Gastrocnemius medialis (tissue), 4 donors: ENCODE results near the gene HECTD4. TPM values are rescaled to one million over a fixed set of nuclear protein-coding genes. Genes with fewer than 3 reads are reported as not detected.

Experiments used
- ATAC-seq, 2 donors: fragments of 150-250 bp; one replicate each; pipeline ENCODE4 v1.9.1; 2016
- DNase-seq, 2 donors: peaks; one replicate each; pipeline ENCODE4 v3.0.0-alpha.2; 2019
- H3K27ac ChIP-seq, 4 donors: fragments of 200-600 bp; sonication (generic); 1 replicate in 1 of 4; 2 replicates in 3 of 4; pipeline ENCODE4 v1.5.1; 2016 to 2018; ENCODE audit warnings: mild to moderate bottlenecking in 2 of 4, moderate library complexity in 1 of 4
- H3K27me3 ChIP-seq, 3 donors: fragments of 200-600 bp; sonication (generic) in 2 of 3; 1 replicate in 1 of 3; 2 replicates in 2 of 3; pipeline versions ENCODE4 v1.5.1 to v1.6.0; 2016 to 2019; ENCODE audit warnings: mild to moderate bottlenecking in 1 of 3, moderate library complexity in 1 of 3
- H3K36me3 ChIP-seq, 2 donors: fragments of 200-600 bp; sonication (generic) in 1 of 2; one replicate each; pipeline ENCODE4 v1.5.1; 2017 to 2018
- H3K4me1 ChIP-seq, 2 donors: fragments of 200-600 bp; sonication (generic) in 1 of 2; one replicate each; pipeline ENCODE4 v1.5.1; 2016 to 2017; ENCODE audit warnings: mild to moderate bottlenecking in 2 of 2
- H3K4me3 ChIP-seq, 4 donors: fragments of 200-600 bp; sonication (generic) in 3 of 4; 1 replicate in 1 of 4; 2 replicates in 3 of 4; pipeline ENCODE4 v1.5.1; 2016 to 2019; ENCODE audit warnings: mild to moderate bottlenecking in 2 of 4
- H3K9me3 ChIP-seq, 3 donors: fragments of 200-600 bp; sonication (generic) in 2 of 3; 1 replicate in 1 of 3; 2 replicates in 2 of 3; pipeline ENCODE4 v1.5.1; 2016 to 2019
- POLR2A ChIP-seq, 2 donors: fragments of 450-650 bp; IDR thresholded peaks; one replicate each; pipeline ENCODE4 v1.6.1; 2017; ENCODE audit warnings: antibody characterized with exemption in 2 of 2, mild to moderate bottlenecking in 2 of 2, moderate library complexity in 2 of 2
- in situ Hi-C, 4 donors: fragments of 200-750 bp; cut with MboI; loops; one replicate each; pipeline versions ENCODE4 v1.15.0 to v1.8.0; 2017; ENCODE audit warnings: low sequenced_read_pairs in 4 of 4
- intact Hi-C: fragments of 100-400 bp; cut with DNase I; formaldehyde crosslinking; loops from one replicate; pipeline ENCODE4 v1.15.1; 2023; ENCODE audit warnings: low total_unique reads
- total RNA-seq, 4 donors: library from RNA; depleted of rRNA; stranded (reverse); fragments of >200 nt; gene quantifications; one replicate each; pipeline versions ENCODE4 v1.1.0 to v1.2.3, GENCODE V29; 2016
- TF ChIP-seq, protein P1 (sequence below), 5 experiments: fragments of 450-650 bp in 3 of 5; fragments of 200-600 bp in 2 of 5; sonication (generic) in 2 of 5; IDR thresholded peaks in 4 of 5; conservative IDR thresholded peaks in 1 of 5; 1 replicate in 4 of 5; 2 replicates in 1 of 5; pipeline ENCODE4 v1.5.1; 2016 to 2019; ENCODE audit warnings: antibody characterized with exemption in 5 of 5, mild to moderate bottlenecking in 3 of 5, moderate library complexity in 3 of 5

Gene HECTD4
- total RNA-seq, 4 donors from 2014 or later: 12.9 to 23.3 (median 16.8) TPM

DNA sequence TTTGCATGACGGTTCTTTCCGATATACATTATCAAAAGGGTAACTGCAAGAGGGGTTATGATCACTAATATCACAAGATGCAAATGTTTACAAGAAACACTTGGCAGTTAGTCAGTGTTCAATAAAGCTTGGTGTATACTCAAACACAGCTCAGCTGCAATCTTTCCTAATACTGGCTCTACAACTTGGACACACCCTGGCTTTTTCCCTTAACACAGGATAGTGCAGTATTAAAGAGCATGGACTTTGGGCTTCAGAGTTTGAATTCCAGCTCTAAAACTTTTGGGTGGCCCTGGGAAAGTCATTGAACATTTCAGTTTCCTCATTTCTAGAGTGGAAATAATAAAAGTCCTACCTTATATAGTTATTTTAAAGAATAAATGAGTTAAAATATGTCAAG, 107.0 kb downstream of the HECTD4 start:
- Histone ChIP-seq H3K36me3 (peaks cover 0 to 18% of the 10 kb centered on the region in 2 donors), H3K4me1 (no peaks in the 10 kb centered on the region), H3K27me3 (no peaks in the 10 kb centered on the region), H3K27ac (no peak overlapping the region), H3K4me3 (no peak overlapping the region), H3K9me3 (no peaks in the 10 kb centered on the region)
- DNase-seq: no peak
- TF ChIP-seq, protein P1, sequence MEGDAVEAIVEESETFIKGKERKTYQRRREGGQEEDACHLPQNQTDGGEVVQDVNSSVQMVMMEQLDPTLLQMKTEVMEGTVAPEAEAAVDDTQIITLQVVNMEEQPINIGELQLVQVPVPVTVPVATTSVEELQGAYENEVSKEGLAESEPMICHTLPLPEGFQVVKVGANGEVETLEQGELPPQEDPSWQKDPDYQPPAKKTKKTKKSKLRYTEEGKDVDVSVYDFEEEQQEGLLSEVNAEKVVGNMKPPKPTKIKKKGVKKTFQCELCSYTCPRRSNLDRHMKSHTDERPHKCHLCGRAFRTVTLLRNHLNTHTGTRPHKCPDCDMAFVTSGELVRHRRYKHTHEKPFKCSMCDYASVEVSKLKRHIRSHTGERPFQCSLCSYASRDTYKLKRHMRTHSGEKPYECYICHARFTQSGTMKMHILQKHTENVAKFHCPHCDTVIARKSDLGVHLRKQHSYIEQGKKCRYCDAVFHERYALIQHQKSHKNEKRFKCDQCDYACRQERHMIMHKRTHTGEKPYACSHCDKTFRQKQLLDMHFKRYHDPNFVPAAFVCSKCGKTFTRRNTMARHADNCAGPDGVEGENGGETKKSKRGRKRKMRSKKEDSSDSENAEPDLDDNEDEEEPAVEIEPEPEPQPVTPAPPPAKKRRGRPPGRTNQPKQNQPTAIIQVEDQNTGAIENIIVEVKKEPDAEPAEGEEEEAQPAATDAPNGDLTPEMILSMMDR (IDR thresholded peaks at IDR 0.05 in 4 of 5, conservative IDR thresholded peaks at IDR 0.05 in 1 of 5): no peak
- TF ChIP-seq POLR2A (IDR thresholded peaks at IDR 0.05): no peak
- in situ Hi-C loops (loop anchor here in 2 of 4 donors (25.0 kb wide), 1 partner anchor 112 kb away; the partner anchor contains the start of gene HECTD4 (in 2 of the 2)), intact Hi-C loops (no loop called here)
- ATAC-seq: no peak

DNA sequence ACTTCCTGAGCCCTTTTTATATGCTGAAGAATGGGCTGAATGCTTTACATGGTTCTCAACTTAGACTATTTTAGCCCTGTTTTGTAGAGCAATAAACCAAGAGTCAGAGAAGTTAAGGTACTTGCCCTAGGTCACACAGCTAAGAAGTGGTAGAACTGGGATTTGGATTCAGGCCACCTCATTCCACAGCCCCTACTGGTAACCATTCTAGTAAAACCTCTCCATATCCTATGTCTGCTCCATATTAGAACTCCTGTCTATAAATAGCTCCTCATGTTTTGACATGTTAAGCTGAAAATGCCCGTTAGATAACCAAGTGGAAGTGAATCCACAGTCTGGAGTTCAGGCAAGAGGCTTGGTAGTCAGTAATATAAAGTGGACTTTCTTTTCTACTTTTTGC, 111.6 kb downstream of the HECTD4 start:
- Histone ChIP-seq H3K4me3 (no peak overlapping the region), H3K4me1 (no peaks in the 10 kb centered on the region), H3K9me3 (no peaks in the 10 kb centered on the region), H3K27me3 (no peaks in the 10 kb centered on the region), H3K36me3 (peaks cover 0 to 48% of the 10 kb centered on the region in 2 donors), H3K27ac (no peak overlapping the region)
- no peak for TF ChIP-seq POLR2A (IDR thresholded peaks at IDR 0.05)
- TF ChIP-seq, protein P1 (IDR thresholded peaks at IDR 0.05 in 4 of 5, conservative IDR thresholded peaks at IDR 0.05 in 1 of 5): no peak
- in situ Hi-C loops (no loop called here), intact Hi-C loops (no loop called here)
- DNase-seq (no peak), ATAC-seq (no peak)

DNA sequence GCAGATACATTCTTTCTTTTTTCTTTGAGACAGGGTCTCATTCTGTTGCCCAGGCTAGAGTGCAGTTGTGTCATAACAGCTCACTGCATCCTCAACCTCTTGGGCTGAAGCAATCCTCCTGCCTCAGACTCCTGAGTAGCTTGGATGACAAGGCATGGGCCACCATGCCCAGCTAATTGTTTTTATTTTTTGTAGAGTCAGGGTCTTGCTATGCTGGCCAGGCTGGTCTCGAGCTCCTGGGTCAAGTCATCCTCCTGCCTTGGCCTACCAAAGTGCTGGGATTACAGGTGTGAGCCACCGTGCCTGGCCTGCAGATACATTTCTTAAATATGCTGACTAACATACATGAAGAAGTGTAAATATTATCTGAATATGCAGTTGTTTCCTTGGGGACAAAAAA, 115.8 kb downstream of the HECTD4 start:
- ATAC-seq (no peak), DNase-seq (no peak)
- Histone ChIP-seq H3K27ac (no peak overlapping the region), H3K4me3 (no peak overlapping the region), H3K27me3 (no peaks in the 10 kb centered on the region), H3K36me3 (peaks cover 0 to 63% of the 10 kb centered on the region in 2 donors), H3K4me1 (no peaks in the 10 kb centered on the region), H3K9me3 (no peaks in the 10 kb centered on the region)
- in situ Hi-C loops (no loop called here), intact Hi-C loops (no loop called here)
- TF ChIP-seq, protein P1 (IDR thresholded peaks at IDR 0.05 in 4 of 5, conservative IDR thresholded peaks at IDR 0.05 in 1 of 5): no peak
- TF ChIP-seq POLR2A (IDR thresholded peaks at IDR 0.05): no peak

DNA sequence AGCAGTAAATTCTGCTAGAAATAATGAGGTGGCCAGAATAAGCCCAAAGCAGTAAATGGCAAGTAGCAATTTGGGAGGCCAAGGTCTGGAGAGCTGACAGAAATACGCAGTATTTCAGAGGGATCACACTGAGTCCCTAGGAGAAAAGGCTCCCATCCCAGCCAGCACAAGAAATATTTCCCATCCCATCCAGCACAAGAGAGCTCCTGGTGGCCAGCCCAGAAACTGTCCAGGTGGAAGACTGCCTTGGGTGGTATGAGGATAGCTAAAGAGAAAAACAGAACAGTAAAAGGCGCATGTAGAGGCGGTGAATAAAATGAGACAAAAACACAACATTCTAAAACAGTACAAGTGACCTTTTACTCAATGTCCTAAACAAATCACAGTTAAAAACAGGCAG, 120.7 kb downstream of the HECTD4 start:
- no peak for ATAC-seq
- in situ Hi-C loops: no loop called here

More for the DNA sequence above, 120.7 kb downstream of the HECTD4 start:
- DNase-seq: no peak
- Histone ChIP-seq H3K4me1 (no peaks in the 10 kb centered on the region), H3K9me3 (no peaks in the 10 kb centered on the region), H3K36me3 (peaks cover 0 to 68% of the 10 kb centered on the region in 2 donors), H3K27me3 (no peaks in the 10 kb centered on the region), H3K4me3 (no peak overlapping the region), H3K27ac (no peak overlapping the region)
- intact Hi-C loops: no loop called here
- TF ChIP-seq POLR2A (IDR thresholded peaks at IDR 0.05): no peak
- TF ChIP-seq, protein P1 (IDR thresholded peaks at IDR 0.05 in 4 of 5, conservative IDR thresholded peaks at IDR 0.05 in 1 of 5): no peak
